SH-SY5Y (cell line): ENCODE data around the gene NEURL1B.

Source experiments
- GATA2 ChIP-seq: IDR thresholded peaks from 2 replicates; pipeline ENCODE4 v1.6.1; 2011; ENCODE audit warnings: mild to moderate bottlenecking, low read depth, low read length
- GATA3 ChIP-seq: IDR thresholded peaks from 2 replicates; pipeline ENCODE4 v1.6.1; 2011; ENCODE audit warnings: low read depth, mild to moderate bottlenecking, low read length, moderate library complexity

The NEURL1B gene

GRCh38 chr5:172713113-172713808, 72.2 kb downstream of the NEURL1B start:
- TF ChIP-seq GATA2 (no peak), GATA3 (no peak)

DNA sequence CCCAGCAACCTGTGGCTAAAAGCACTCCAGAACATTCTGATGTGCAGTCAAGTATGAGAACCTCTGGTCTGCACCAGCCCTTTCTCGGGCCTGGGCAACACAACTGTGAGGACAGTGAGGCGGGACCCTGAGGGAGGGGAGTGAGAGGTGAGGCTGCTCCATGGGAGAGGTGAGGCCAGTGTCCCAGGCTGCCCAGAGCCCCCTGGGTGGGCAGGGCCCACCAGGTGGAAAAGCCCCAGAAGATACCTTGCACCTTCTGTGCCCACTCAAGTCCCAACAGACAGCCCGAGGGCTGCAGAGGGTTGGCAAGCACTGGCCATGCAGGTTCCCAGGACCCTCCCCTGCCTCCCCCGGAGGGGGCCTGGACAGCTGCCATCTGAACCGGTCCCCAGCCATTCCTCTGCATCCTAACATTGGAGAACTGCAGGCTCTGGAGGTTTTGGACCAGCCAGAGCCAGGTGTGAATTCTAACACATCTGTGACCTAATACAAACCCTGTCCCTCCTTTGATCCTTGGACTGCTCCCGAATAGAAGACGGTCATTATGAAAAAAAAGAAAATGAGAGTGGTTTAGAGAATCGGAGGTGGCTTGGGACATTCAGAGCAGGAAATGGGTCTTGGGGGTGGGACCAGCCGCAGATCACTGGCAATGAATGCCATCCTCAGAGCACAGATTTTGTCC, 72.9 kb downstream of the NEURL1B start:
- no peak for TF ChIP-seq GATA3
- TF ChIP-seq GATA2: no peak

DNA sequence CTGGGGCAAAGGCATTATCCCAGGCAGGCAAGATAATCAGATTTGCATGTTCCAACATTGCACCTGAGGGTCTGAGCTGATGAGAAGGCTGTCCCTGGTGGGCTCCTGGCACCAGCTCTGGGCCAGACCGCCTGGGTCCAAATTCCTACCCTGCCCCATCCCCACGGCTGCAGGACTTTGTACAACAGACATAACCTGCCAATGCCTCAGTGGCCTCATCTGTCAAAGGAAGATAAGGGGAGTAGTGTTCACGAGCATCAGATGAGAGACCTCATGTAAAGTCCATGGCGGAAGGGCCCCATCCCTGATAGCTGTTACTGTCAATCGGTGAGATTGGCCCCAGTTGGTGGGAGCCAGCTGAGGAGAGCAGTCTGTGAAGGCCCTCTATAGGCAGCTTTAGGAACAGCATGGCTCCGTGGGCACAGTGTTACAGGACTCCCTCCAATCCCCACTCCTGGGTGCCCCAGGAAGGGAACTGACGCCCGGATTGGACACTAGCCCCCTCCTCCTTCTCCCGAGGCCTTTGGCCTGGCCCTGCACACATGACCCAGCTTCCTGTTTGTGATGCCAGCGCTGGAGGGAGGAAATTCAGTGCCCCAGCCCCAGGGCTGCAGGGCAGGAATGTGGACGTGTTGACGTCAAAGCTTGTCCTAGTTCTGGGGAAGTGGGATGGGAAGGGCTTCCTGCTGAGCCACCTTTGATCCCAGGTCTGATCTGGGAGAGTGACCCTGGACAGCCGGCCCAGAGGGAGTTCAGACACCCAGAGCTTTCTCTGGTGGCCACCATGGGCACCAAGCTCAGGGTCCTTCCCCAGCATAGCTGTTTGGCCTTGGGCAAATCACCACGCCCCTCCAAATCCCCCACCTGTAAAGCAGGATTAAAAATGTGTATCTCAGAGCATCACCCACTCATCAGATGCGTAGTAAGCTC, 73.7 kb downstream of the NEURL1B start:
- no peak for TF ChIP-seq GATA2
- no peak for TF ChIP-seq GATA3

DNA sequence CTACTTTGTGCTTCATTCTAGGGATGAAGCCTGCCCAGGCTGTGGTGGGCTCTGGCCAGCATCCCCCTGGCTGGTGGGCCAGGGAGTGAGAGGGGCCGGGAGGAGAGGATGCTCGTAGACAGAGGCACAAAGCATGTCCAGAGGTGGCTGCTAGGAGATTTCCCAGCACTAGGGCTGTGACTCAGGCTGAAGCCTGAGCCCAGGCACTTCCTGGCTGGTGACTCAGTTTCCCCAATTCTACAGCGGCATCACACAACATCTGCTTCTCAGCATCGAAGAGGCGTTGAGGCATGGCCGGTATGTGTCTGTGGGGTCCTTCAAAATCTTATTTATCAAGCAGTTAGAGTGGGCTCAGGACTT, 74.3 kb downstream of the NEURL1B start:
- TF ChIP-seq GATA3: no peak
- TF ChIP-seq GATA2: no peak

GRCh38 chr5:172715931-172716682, 75.0 kb downstream of the NEURL1B start:
- TF ChIP-seq GATA2 (no peak), GATA3 (no peak)

DNA sequence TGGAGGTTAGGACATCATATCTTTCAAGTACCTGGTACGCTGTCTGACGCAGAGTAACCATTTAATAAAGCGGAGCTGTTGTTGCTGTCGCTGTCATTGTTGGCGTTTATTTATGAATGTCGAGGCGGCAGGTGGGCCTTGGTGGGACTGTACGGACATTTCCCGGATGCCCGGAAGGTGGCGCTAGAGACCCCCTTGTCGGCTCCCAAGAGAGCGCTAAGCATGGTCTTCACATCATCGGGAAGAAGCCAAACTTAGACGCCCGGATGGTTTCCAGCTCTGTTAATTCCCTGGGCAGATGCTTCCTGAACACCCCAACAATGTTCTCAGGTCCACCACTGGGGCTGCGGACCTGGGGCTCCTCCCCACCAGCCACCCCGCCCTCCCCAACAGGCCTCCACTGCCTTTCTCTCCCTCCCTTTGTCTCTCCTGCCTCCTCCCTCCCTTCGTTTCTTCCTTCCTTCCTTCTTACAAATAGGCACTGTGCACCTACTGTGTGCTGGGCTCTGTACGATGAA, 75.8 kb downstream of the NEURL1B start:
- TF ChIP-seq GATA3: no peak
- no peak for TF ChIP-seq GATA2

DNA sequence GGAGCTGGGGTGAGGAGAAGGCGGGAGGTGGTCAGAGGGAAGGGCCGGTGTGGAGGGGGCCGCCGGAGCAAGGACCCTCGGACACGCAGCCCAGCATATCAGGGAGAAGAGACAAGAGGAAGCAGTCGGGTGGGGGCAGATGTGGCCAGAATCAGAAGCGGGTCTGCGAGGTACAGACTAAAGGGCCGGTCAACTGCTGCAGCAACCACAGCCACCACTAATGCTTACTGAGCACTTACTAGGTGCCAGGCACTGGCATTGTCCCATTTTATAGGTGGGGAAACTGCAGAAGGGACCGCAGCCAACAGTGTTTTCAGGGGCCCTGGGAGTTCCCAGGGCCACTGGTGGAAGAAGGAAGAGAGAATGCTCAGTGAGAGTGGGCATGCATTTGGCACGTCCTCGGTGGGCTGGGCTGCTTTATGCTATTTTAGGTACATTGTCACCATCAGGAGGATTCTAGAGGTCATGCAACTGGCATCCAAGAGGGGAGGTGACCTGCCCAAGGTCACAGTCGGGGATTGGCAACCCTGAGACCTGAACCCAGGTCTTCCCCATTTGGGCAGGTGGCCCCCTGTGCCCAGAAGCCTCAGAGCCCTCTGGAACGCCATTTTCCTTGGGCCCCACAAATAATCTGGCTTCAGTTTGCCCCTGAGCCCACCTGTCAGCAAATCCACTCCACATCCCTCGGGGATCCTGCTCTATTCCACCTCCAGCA, 76.6 kb downstream of the NEURL1B start:
- TF ChIP-seq GATA3 (no peak), GATA2 (no peak)

DNA sequence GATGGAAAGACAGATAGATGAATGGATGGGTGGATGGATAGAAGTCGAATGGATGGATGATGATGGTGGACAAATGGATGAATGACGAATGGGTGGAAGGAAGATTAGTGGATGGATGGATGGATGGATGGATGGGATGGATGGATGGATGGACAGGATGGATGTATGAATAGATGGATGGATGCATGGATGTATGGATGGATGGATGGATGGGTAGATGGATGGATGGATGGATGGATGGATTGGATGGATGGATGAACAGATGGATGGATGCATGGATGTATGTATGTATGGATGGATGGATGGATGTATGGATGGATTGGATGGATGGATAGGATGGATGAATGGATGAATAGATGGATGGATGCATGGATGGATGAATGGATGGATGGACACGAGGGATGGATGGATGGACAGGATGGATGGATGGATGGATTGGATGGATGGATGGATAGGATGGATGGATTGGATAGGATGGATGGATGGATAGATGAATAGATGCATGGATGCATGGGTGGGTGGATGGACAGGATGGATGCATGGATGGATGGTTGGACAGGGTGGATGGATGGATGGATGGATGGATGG, 77.6 kb downstream of the NEURL1B start:
- TF ChIP-seq GATA3: no peak
- no peak for TF ChIP-seq GATA2

DNA sequence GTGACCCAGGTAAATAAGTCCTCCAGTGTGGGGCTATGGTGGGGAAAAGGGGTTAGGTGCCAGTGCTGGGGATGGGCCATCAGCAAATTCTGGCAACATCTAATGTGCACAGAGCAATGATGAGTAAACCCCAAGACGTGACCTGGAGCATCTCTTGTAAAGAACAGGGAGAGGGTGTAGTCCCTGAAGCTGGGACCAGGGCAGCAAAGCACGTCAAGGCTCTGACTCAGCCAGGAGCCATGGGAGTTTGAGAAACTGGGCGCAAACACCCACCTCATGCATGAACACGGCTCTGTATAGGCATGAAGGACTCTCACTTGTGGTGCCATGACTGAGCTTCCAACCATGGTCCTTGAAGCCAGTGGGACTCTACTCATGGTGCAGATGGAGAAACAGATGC, 78.1 kb downstream of the NEURL1B start:
- no peak for TF ChIP-seq GATA3
- TF ChIP-seq GATA2: no peak

GRCh38 chr5:172720655-172721054, 79.6 kb downstream of the NEURL1B start:
- TF ChIP-seq GATA3: no peak
- TF ChIP-seq GATA2: no peak

GRCh38 chr5:172721455-172722326, 80.6 kb downstream of the NEURL1B start:
- TF ChIP-seq GATA2 (no peak), GATA3 (no peak)

DNA sequence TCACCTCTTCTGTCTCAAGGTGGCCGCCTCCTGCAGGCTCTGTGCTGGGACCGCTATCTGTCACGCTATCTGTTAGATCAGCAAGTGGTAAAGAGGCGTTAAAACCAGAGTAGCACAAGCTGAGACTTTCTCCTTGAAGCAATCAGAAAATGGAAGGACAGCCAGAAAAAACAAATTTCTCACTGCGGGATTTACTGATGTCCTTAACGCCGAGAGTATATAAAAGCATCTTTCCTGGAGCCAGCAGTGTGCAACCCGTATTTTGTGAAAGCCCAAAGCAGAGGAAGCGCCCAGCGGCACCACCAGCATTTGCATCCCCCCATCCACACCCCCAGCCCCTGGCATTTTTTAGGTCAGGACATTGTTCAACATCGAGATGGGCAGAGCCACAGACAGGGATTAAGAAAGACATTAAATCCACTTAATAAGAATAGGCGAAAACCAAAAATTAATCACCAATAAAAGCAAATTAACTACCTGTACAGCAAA, 81.3 kb downstream of the NEURL1B start:
- TF ChIP-seq GATA2 (peak; percentile 61), GATA3 (no peak)
